ENCODE results near the gene LGALS3BP.

DNA sequence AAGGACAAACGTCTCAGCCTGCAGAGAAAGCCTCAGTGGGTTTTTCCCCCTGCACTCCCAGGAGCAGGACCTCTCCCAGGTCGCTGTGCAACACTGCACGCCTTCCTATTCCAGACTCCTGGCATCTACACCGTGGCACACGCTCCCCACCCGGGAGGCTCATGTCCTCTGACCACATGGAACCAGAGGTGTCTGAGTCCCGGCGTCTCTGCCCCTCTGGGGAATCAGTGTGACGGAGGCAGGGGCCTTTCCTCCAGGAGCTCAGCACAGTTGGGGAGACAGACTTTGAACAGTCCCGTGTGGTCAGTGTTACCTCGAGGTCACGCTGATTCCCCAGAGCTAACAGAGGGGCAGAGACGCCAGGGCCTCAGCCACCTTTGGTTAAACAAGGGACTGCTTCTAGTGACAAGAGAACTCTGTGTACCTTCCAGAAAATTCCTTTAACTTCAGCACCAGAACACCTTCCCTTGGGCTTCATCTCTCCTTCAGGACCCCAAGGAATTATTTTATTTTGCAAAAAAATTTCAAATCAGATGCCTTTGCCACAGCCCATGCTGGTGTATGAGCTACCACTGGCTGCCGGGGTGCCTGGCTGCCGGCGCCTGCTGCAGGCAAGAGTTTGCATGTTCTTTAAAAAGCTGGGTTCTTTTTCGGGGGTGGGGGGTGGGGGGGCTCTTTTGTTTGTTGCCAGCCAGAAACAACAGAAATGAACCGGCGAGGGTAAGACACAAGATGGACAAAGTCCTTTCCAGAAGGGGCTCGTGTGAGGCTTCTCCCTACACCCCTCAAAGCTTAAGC lies 23.3 kb upstream of the LGALS3BP start:
- no peak for TF ChIP-seq EZH2 (IDR thresholded peaks at IDR 0.05; ENCODE audit: low read length)
- TF ChIP-seq, protein P1, sequence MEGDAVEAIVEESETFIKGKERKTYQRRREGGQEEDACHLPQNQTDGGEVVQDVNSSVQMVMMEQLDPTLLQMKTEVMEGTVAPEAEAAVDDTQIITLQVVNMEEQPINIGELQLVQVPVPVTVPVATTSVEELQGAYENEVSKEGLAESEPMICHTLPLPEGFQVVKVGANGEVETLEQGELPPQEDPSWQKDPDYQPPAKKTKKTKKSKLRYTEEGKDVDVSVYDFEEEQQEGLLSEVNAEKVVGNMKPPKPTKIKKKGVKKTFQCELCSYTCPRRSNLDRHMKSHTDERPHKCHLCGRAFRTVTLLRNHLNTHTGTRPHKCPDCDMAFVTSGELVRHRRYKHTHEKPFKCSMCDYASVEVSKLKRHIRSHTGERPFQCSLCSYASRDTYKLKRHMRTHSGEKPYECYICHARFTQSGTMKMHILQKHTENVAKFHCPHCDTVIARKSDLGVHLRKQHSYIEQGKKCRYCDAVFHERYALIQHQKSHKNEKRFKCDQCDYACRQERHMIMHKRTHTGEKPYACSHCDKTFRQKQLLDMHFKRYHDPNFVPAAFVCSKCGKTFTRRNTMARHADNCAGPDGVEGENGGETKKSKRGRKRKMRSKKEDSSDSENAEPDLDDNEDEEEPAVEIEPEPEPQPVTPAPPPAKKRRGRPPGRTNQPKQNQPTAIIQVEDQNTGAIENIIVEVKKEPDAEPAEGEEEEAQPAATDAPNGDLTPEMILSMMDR (optimal IDR thresholded peaks at IDR 0.05 in 1 of 3, IDR thresholded peaks at IDR 0.05 in 1 of 3, conservative IDR thresholded peaks at IDR 0.05 in 1 of 3; ENCODE audit: extremely low read depth in 1 of 3, insufficient read depth in 2 of 3, low read length in 3 of 3) = no peak
